Fibroblast of lung (primary cell): ENCODE results near the gene PRSS48. TPM values are rescaled to one million over a fixed set of nuclear protein-coding genes. Genes with fewer than 3 reads are reported as not detected.

Experiments
- DNase-seq, 2 donors: peaks; one replicate each; pipeline versions ENCODE4 v3.0.0 to v3.0.0-alpha.2; 2010; ENCODE audit warnings: low read depth in 2 of 2
- H2AFZ ChIP-seq: 2 replicates; pipeline ENCODE4 v1.5.1; 2012; ENCODE audit warnings: low read length, control low read depth, inconsistent platforms
- H3K27ac ChIP-seq: 2 replicates; pipeline ENCODE4 v1.5.1; 2011; ENCODE audit warnings: low read length, control low read depth; ENCODE audit not compliant: insufficient read depth
- H3K27me3 ChIP-seq: 2 replicates; pipeline ENCODE4 v1.5.1; 2011; ENCODE audit warnings: mild to moderate bottlenecking, low read length; ENCODE audit not compliant: control insufficient read depth, insufficient read depth
- H3K36me3 ChIP-seq: 2 replicates; pipeline ENCODE4 v1.5.1; 2011; ENCODE audit warnings: low read length; ENCODE audit not compliant: control insufficient read depth, insufficient read depth
- H3K4me1 ChIP-seq: 2 replicates; pipeline ENCODE4 v1.5.1; 2011; ENCODE audit warnings: low read length; ENCODE audit not compliant: control insufficient read depth, insufficient read depth; ENCODE audit errors: extremely low read depth
- H3K4me2 ChIP-seq: 2 replicates; pipeline ENCODE4 v1.5.1; 2011; ENCODE audit warnings: low read length, control low read depth; ENCODE audit not compliant: insufficient read depth; ENCODE audit errors: extremely low read depth
- H3K4me3 ChIP-seq, 4 experiments: fragments of 200-600 bp in 1 of 4; sonication (generic) in 1 of 4; replicated peaks in 1 of 4; 2 replicates each; pipeline ENCODE4 v1.5.1; 2011 to 2016; ENCODE audit warnings: low read length in 4 of 4, low read depth in 3 of 4, mild to moderate bottlenecking in 3 of 4, control low read depth in 2 of 4, inconsistent platforms in 1 of 4, mixed read lengths in 1 of 4; ENCODE audit not compliant: insufficient read depth in 1 of 4; ENCODE audit errors: control extremely low read depth in 1 of 4
- H3K79me2 ChIP-seq: 2 replicates; pipeline ENCODE4 v1.5.1; 2012; ENCODE audit warnings: mild to moderate bottlenecking, low read length, inconsistent platforms; ENCODE audit not compliant: control insufficient read depth, insufficient read depth
- H3K9ac ChIP-seq: 2 replicates; pipeline ENCODE4 v1.5.1; 2011; ENCODE audit warnings: mild to moderate bottlenecking, low read length, control low read depth; ENCODE audit not compliant: insufficient read depth
- H3K9me3 ChIP-seq: 2 replicates; pipeline ENCODE4 v1.5.1; 2012; ENCODE audit warnings: low read depth, low read length; ENCODE audit not compliant: control insufficient read depth, insufficient read depth
- H4K20me1 ChIP-seq: 2 replicates; pipeline ENCODE4 v1.5.1; 2011; ENCODE audit warnings: low read length; ENCODE audit not compliant: control insufficient read depth, insufficient read depth; ENCODE audit errors: extremely low read depth
- CTCF ChIP-seq, 2 donors: IDR thresholded peaks in 1 of 2; conservative IDR thresholded peaks in 1 of 2; 1 replicate in 1 of 2; 2 replicates in 1 of 2; pipeline ENCODE4 v1.5.1; 2011 to 2012; ENCODE audit warnings: low read length in 2 of 2, control low read depth in 1 of 2, inconsistent platforms in 1 of 2, low read depth in 1 of 2, mild to moderate bottlenecking in 1 of 2
- EZH2 ChIP-seq: IDR thresholded peaks from 2 replicates; pipeline ENCODE4 v1.5.1; 2012; ENCODE audit warnings: low read length, control low read depth, mild to moderate bottlenecking; ENCODE audit errors: missing control alignments
- polyA plus RNA-seq, 2 donors: library from polyadenylated mRNA; depleted of rRNA in 1 of 2; stranded (reverse) in 1 of 2; unstranded in 1 of 2; fragments of >200 nt; gene quantifications; 2 replicates each; pipeline ENCODE4 v1.2.1, GENCODE V29; 2011 to 2012; ENCODE audit warnings: missing spikeins in 1 of 2
- total RNA-seq: library from RNA; depleted of rRNA; stranded (reverse); fragments of >200 nt; gene quantifications from 2 replicates; pipeline ENCODE4 v1.2.1, GENCODE V29; 2014

PRSS48 gene
- total and polyA plus RNA-seq, 2 donors (not counting 1 experiment from before 2014, with no cell fraction given): not detected

GRCh38 chr4:151316645-151317044 is 39.7 kb downstream of the PRSS48 start:
- H3K27me3 ChIP-seq: no peaks in the 10 kb centered on the region
- H3K79me2 ChIP-seq: no peaks in the 10 kb centered on the region
- no peaks in the 10 kb centered on the region for H3K36me3 ChIP-seq
- TF ChIP-seq EZH2 (no peak), CTCF (conservative IDR thresholded peaks at IDR 0.05 in 1 of 2, IDR thresholded peaks at IDR 0.05 in 1 of 2; ENCODE audit: low read depth in 1 of 2, low read length in 2 of 2) (no peak)
- no peaks in the 10 kb centered on the region for H3K4me1 ChIP-seq
- no peak overlapping the region for H3K9ac ChIP-seq
- no peak overlapping the region for H2AFZ ChIP-seq
- no peaks in the 10 kb centered on the region for H3K9me3 ChIP-seq
- H3K27ac ChIP-seq: no peak overlapping the region
- H4K20me1 ChIP-seq: no peaks in the 10 kb centered on the region
- no peak for DNase-seq
- no peak overlapping the region for H3K4me2 ChIP-seq
- no peak overlapping the region for H3K4me3 ChIP-seq

DNA sequence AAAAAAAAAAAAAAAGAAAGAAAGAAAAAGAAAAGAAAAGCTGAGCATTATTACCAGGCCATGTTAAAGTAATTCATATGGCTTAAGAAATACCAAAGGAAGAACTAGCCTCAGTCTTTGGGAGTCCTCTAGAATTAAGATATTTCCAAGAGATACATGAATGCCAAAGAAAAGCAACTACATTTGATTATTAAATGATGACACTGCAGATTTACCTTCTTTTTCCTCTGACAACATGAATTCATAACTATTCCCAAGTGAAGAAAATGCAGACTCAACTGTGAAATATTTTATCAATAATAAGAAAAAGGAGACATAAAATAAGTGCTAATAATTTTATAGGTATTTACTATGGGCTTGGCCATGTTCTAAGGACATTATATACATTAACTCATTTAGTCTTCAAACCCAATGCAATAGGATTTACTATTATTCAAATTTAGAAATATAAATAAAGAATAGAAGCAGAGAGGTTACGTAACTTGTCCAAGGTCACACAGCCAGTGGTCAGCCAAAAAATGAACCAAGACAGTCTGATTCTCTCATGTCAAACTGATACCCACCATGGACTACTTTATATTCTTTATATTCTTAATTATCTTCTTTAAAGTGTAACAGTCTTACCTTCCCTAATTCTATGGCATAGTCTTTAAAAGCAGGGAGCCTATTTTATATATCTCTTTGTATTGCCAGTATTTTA is 41.5 kb downstream of the PRSS48 start:
- no peak for DNase-seq
- Histone ChIP-seq H3K9ac (no peak overlapping the region), H3K27me3 (no peaks in the 10 kb centered on the region), H3K4me2 (no peak overlapping the region), H3K9me3 (no peaks in the 10 kb centered on the region), H3K27ac (no peak overlapping the region), H3K4me3 (no peak overlapping the region), H3K4me1 (no peaks in the 10 kb centered on the region), H2AFZ (no peak overlapping the region), H4K20me1 (no peaks in the 10 kb centered on the region), H3K79me2 (no peaks in the 10 kb centered on the region), H3K36me3 (no peaks in the 10 kb centered on the region)
- TF ChIP-seq CTCF (conservative IDR thresholded peaks at IDR 0.05 in 1 of 2, IDR thresholded peaks at IDR 0.05 in 1 of 2; ENCODE audit: low read depth in 1 of 2, low read length in 2 of 2): no peak
- TF ChIP-seq EZH2: no peak

GRCh38 chr4:151319490-151319889 is 42.5 kb downstream of the PRSS48 start:
- Histone ChIP-seq H3K4me2 (no peak overlapping the region), H3K79me2 (no peaks in the 10 kb centered on the region), H3K36me3 (no peaks in the 10 kb centered on the region), H3K4me1 (no peaks in the 10 kb centered on the region), H2AFZ (no peak overlapping the region), H3K9ac (no peak overlapping the region), H3K27me3 (no peaks in the 10 kb centered on the region), H4K20me1 (no peaks in the 10 kb centered on the region), H3K27ac (no peak overlapping the region), H3K9me3 (no peaks in the 10 kb centered on the region), H3K4me3 (no peak overlapping the region)
- DNase-seq: no peak
- TF ChIP-seq EZH2: no peak
- TF ChIP-seq CTCF (conservative IDR thresholded peaks at IDR 0.05 in 1 of 2, IDR thresholded peaks at IDR 0.05 in 1 of 2; ENCODE audit: low read depth in 1 of 2, low read length in 2 of 2): no peak
